WERI-Rb-1 (cell line): ENCODE measurements around the gene SYN1.

Source experiments
- DNase-seq: peaks from one replicate; pipeline ENCODE4 v3.0.0-alpha.2; 2020
- H3K27ac ChIP-seq: fragments of 250-450 bp; sonication (Bioruptor Pico); 2 replicates; pipeline ENCODE4 v1.5.1; 2020; ENCODE audit warnings: mild to moderate bottlenecking, moderate library complexity
- H3K27me3 ChIP-seq: fragments of 250-450 bp; sonication (Bioruptor Pico); 2 replicates; pipeline ENCODE4 v1.5.1; 2021; ENCODE audit warnings: mild to moderate bottlenecking, low read depth, moderate library complexity; ENCODE audit not compliant: insufficient read depth, severe bottlenecking
- H3K36me3 ChIP-seq: fragments of 250-450 bp; sonication (Bioruptor Pico); 2 replicates; pipeline ENCODE4 v1.5.1; 2020; ENCODE audit warnings: mild to moderate bottlenecking, moderate library complexity
- H3K4me3 ChIP-seq: 2 replicates; pipeline ENCODE4 v1.5.1; 2011; ENCODE audit warnings: low read depth, mild to moderate bottlenecking, control low read depth, low read length
- H3K9me3 ChIP-seq: fragments of 250-450 bp; sonication (Bioruptor Pico); 2 replicates; pipeline ENCODE4 v1.5.1; 2021; ENCODE audit warnings: mild to moderate bottlenecking, moderate library complexity; ENCODE audit not compliant: severe bottlenecking
- TF ChIP-seq, protein P1 (sequence below): IDR thresholded peaks from 2 replicates; pipeline ENCODE4 v1.5.1; 2011; ENCODE audit warnings: low read depth, mild to moderate bottlenecking, control low read depth, inconsistent platforms, low read length

Gene SYN1

GRCh38 chrX:47560934-47561658 lies 58.6 kb downstream of the SYN1 start, which contains the start of gene ARAF:
ARAF (plus strand) TSS chrX:47561205; CDS start chrX:47562968, 1,763 bp downstream.
- no peaks in the 10 kb centered on the region; the same call in 1 of the 2 replicates for H3K36me3 ChIP-seq
- peak within 1 kb of the TSS; percentile 42 for H3K4me3 ChIP-seq
- no peaks in the 10 kb centered on the region for H3K9me3 ChIP-seq
- TF ChIP-seq, protein P1, sequence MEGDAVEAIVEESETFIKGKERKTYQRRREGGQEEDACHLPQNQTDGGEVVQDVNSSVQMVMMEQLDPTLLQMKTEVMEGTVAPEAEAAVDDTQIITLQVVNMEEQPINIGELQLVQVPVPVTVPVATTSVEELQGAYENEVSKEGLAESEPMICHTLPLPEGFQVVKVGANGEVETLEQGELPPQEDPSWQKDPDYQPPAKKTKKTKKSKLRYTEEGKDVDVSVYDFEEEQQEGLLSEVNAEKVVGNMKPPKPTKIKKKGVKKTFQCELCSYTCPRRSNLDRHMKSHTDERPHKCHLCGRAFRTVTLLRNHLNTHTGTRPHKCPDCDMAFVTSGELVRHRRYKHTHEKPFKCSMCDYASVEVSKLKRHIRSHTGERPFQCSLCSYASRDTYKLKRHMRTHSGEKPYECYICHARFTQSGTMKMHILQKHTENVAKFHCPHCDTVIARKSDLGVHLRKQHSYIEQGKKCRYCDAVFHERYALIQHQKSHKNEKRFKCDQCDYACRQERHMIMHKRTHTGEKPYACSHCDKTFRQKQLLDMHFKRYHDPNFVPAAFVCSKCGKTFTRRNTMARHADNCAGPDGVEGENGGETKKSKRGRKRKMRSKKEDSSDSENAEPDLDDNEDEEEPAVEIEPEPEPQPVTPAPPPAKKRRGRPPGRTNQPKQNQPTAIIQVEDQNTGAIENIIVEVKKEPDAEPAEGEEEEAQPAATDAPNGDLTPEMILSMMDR = no peak
- DNase-seq = peak; percentile 97
- H3K27ac ChIP-seq = peak within 1 kb of the TSS; percentile 82
- peaks cover 11% of the 10 kb centered on the region for H3K27me3 ChIP-seq

DNA sequence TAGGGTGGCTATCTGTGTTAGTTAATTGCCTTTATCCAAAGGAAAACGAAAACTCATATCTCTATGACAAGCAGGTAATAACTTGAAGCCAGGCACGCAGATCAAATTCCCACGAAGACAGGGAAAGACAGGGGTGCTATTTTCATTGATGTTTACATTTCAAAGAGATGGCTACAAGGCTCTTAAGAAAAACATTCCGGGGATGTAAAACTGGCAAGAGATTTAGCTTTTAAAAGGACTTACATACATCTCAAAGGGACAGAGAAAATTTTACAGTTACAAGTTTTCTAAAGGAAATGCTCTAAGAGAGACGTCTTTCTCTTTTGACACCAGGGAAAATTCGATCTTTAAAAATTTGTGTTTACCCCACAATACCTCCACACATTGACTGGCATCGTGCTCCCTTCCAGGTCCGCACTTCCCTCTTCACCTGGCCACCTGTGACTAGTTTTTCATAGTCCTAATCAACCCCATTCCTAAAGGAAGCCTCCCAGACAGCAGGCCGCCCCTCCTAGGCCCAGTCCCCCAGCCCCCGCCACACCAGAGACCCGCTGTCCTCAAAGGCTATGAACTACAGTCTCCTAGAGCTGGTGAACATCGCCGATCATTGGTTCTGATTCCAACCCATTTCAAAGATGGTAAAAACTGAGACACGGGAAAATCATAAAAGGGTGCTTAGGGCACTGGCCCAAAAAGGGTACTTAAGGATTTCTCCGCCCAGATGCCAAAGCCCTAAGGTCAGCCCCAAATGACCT lies 59.3 kb downstream of the SYN1 start:
- peaks cover 17% of the 10 kb centered on the region for H3K27me3 ChIP-seq
- H3K27ac ChIP-seq = no peak overlapping the region
- TF ChIP-seq, protein P1 = no peak
- no peaks in the 10 kb centered on the region; the same call in 1 of the 2 replicates for H3K36me3 ChIP-seq
- H3K4me3 ChIP-seq = no peak overlapping the region
- DNase-seq = no peak
- H3K9me3 ChIP-seq = no peaks in the 10 kb centered on the region

- no peaks in the 10 kb centered on the region for H3K9me3 ChIP-seq
- H3K27ac ChIP-seq = no peak overlapping the region
- no peak for DNase-seq
- TF ChIP-seq, protein P1 = no peak
- H3K36me3 ChIP-seq = no peaks in the 10 kb centered on the region; the same call in 1 of the 2 replicates
- no peak overlapping the region for H3K4me3 ChIP-seq
- H3K27me3 ChIP-seq = peaks cover 18% of the 10 kb centered on the region
Measured at GRCh38 chrX:47558436-47558835, 61.2 kb downstream of the SYN1 start.

DNA sequence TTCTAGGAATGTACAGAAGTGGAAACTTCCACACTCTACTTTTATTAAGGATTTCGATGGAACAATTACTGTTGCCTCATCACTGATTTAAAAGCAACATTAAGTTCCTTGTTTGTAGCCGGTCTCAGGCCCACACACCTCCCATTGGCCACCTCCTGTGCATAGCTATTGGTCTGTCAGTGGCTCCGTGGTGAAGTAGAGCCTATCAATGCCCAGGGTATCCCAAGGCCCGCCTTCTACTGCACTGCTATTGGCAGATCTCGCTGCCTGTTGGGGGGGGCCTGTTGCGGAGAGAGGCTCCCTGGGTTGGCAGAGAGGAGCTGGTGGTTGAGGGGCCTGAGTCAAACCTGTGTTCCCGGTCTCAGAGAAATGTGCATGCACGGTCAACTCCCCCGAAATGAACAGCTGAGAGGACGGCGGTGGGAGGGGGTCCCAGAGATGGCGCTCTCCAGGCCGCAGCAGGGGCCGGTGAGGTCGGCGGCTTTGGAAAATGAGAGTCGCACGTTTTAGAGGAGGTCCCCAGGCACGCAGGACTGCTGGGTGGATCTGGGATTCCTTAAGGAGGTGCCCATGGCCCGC lies 63.5 kb downstream of the SYN1 start:
- TF ChIP-seq, protein P1 = no peak
- H3K27ac ChIP-seq = no peak overlapping the region
- H3K36me3 ChIP-seq = no peaks in the 10 kb centered on the region
- H3K27me3 ChIP-seq = peaks cover 10% of the 10 kb centered on the region
- DNase-seq = no peak
- H3K9me3 ChIP-seq = no peaks in the 10 kb centered on the region
- H3K4me3 ChIP-seq = no peak overlapping the region

DNA sequence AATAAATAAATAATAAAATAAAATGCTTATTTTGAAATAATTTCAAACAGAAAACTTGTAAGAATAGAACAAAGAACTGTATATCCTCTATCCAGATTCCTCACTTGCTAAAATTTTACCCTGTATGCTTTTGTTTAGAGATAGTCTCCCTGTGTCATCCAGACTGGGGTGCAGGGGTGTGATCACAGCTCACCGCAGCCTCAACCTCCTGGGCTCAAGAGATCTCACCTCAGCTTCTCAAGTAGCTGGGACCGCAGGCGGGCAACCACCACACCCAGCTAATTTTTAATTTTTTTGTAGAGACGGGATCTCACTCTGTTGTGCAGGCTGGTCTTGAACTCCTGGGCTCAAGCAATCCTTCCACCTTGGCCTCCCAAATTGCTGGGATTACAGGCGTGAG lies 76.2 kb downstream of the SYN1 start:
- DNase-seq = no peak
- peaks cover 4% of the 10 kb centered on the region for H3K27me3 ChIP-seq
- no peak overlapping the region for H3K4me3 ChIP-seq
- no peaks in the 10 kb centered on the region for H3K9me3 ChIP-seq
- TF ChIP-seq, protein P1 = no peak
- H3K36me3 ChIP-seq = no peaks in the 10 kb centered on the region
- no peak overlapping the region for H3K27ac ChIP-seq
